Smooth muscle cell (in vitro differentiated cells): Measurements from ENCODE around the gene RASAL1. TPM values are rescaled to one million over a fixed set of nuclear protein-coding genes. Genes with fewer than 3 reads are reported as not detected.
"Not testable (repeated sequence)": the region's sequence is repeated elsewhere in the genome, so short reads cannot be mapped to it uniquely, and the experiment has no call there.

ENCODE experiments used
- DNase-seq: peaks from one replicate; lab custom pipeline; 2025; ENCODE audit not compliant: unreplicated experiment; lab: John Stamatoyannopoulos, UW
- H2AFZ ChIP-seq: fragments of 200-600 bp; sonication (generic); 2 replicates; pipeline ENCODE4 v1.6.0; 2016; ENCODE audit warnings: antibody characterized with exemption, low read depth, mild to moderate bottlenecking
- H3F3A ChIP-seq: fragments of 200-600 bp; sonication (generic); 2 replicates; pipeline ENCODE4 v1.6.0; 2017; ENCODE audit warnings: antibody characterized with exemption, low read depth
- H3K27ac ChIP-seq: fragments of 200-600 bp; sonication (generic); 2 replicates; pipeline ENCODE4 v1.5.1; 2016; ENCODE audit warnings: low read depth, mild to moderate bottlenecking
- H3K27me3 ChIP-seq: fragments of 200-600 bp; sonication (generic); 2 replicates; pipeline ENCODE4 v1.6.1; 2016; ENCODE audit warnings: low read depth, mild to moderate bottlenecking
- H3K36me3 ChIP-seq: fragments of 200-600 bp; sonication (generic); 2 replicates; pipeline ENCODE4 v1.5.1; 2016; ENCODE audit warnings: low read depth
- H3K4me1 ChIP-seq: fragments of 200-600 bp; sonication (generic); 2 replicates; pipeline ENCODE4 v1.5.1; 2016; ENCODE audit warnings: low read depth
- H3K4me2 ChIP-seq: fragments of 200-600 bp; sonication (generic); 2 replicates; pipeline ENCODE4 v1.6.0; 2016; ENCODE audit warnings: mild to moderate bottlenecking
- H3K4me3 ChIP-seq: fragments of 200-600 bp; sonication (generic); 2 replicates; pipeline ENCODE4 v1.5.1; 2016; ENCODE audit warnings: mild to moderate bottlenecking
- H3K79me2 ChIP-seq: fragments of 200-600 bp; sonication (generic); 2 replicates; pipeline ENCODE4 v1.6.0; 2016; ENCODE audit warnings: low read depth, mild to moderate bottlenecking
- H3K9ac ChIP-seq: fragments of 200-600 bp; sonication (generic); 2 replicates; pipeline ENCODE4 v1.6.0; 2016; ENCODE audit warnings: low read depth
- H3K9me3 ChIP-seq: fragments of 200-600 bp; sonication (generic); replicated peaks from 2 replicates; pipeline ENCODE4 v1.5.1; 2016; ENCODE audit warnings: low read depth
- H4K20me1 ChIP-seq: fragments of 200-600 bp; sonication (generic); 2 replicates; pipeline ENCODE4 v1.6.0; 2016; ENCODE audit warnings: low read depth
- CTCF ChIP-seq: fragments of 200-600 bp; sonication (generic); IDR thresholded peaks from 2 replicates; pipeline ENCODE4 v1.5.1; 2017; ENCODE audit warnings: borderline replicate concordance, mild to moderate bottlenecking, antibody characterized with exemption; ENCODE audit not compliant: insufficient read depth, poor library complexity, severe bottlenecking
- WGBS: methylation state at CpG from one replicate; pipeline ENCODE4 v1.1.7; 2016; ENCODE audit warnings: low lambda C conversion rate; 5-methylcytosine and 5-hydroxymethylcytosine counted together
- polyA plus RNA-seq: library from polyadenylated mRNA; unstranded; fragments of >200 nt; fragmentation: Nextera tagmentation; extraction: Ambion mirVana; gene quantifications from 2 replicates; pipeline ENCODE4 v1.2.1, GENCODE V29; 2016
- total RNA-seq: library from RNA; depleted of rRNA; stranded (reverse); fragments of >200 nt; gene quantifications from 2 replicates; pipeline ENCODE4 v1.2.3, GENCODE V29; 2014

Gene RASAL1
- total and polyA plus RNA-seq, 2 experiments from 2014 or later = not detected

- TF ChIP-seq CTCF = no peak
- Histone ChIP-seq H3K4me3 (no peak overlapping the region), H3K4me1 (no peaks in the 10 kb centered on the region), H3K4me2 (no peak overlapping the region), H3K36me3 (no peaks in the 10 kb centered on the region), H3K9ac (no peak overlapping the region), H3K27ac (no peak overlapping the region), H3K27me3 (no peaks in the 10 kb centered on the region), H4K20me1 (no peaks in the 10 kb centered on the region), H2AFZ (no peak overlapping the region), H3F3A (no peaks in the 10 kb centered on the region), H3K9me3 (peaks cover 8% of the 10 kb centered on the region), H3K79me2 (no peaks in the 10 kb centered on the region)
- WGBS = 86% methylated on average over 3 of the region's 3 CpGs
- DNase-seq = no peak
Observed at GRCh38 chr12:113120670-113121370, 14.7 kb downstream of the RASAL1 start.

- Histone ChIP-seq H3F3A (no peaks in the 10 kb centered on the region), H3K4me2 (no peak overlapping the region), H3K79me2 (no peaks in the 10 kb centered on the region), H4K20me1 (no peaks in the 10 kb centered on the region), H3K9ac (no peak overlapping the region), H3K27me3 (no peaks in the 10 kb centered on the region), H3K4me1 (no peaks in the 10 kb centered on the region), H3K36me3 (no peaks in the 10 kb centered on the region), H2AFZ (no peak overlapping the region), H3K9me3 (peaks cover 8% of the 10 kb centered on the region), H3K4me3 (no peak overlapping the region), H3K27ac (no peak overlapping the region)
- 47% methylated on average over 4 of the region's 4 CpGs for WGBS
- TF ChIP-seq CTCF = no peak
- DNase-seq = no peak
Observed at GRCh38 chr12:113119980-113120669, 15.4 kb downstream of the RASAL1 start.

- no peaks in the 10 kb centered on the region for H3F3A ChIP-seq
- no peaks in the 10 kb centered on the region for H3K4me1 ChIP-seq
- H3K9me3 ChIP-seq = peaks cover 7% of the 10 kb centered on the region
- TF ChIP-seq CTCF = no peak
- H3K36me3 ChIP-seq = no peaks in the 10 kb centered on the region
- no peaks in the 10 kb centered on the region for H4K20me1 ChIP-seq
- no peak overlapping the region for H3K27ac ChIP-seq
- WGBS = 98% methylated on average over 1 of the region's 1 CpG
- H3K4me2 ChIP-seq = no peak overlapping the region
- DNase-seq = no peak
- no peaks in the 10 kb centered on the region for H3K79me2 ChIP-seq
- no peak overlapping the region for H3K4me3 ChIP-seq
- H2AFZ ChIP-seq = no peak overlapping the region
- H3K27me3 ChIP-seq = no peaks in the 10 kb centered on the region
- H3K9ac ChIP-seq = no peak overlapping the region
Observed at GRCh38 chr12:113118142-113118541, 17.4 kb downstream of the RASAL1 start.

- WGBS = 83% methylated on average over 8 of the region's 8 CpGs
- not testable (repeated sequence) for H3K9me3 ChIP-seq, H3K27me3 ChIP-seq, DNase-seq, H3K4me3 ChIP-seq, H3F3A ChIP-seq, H3K79me2 ChIP-seq, H3K36me3 ChIP-seq, H2AFZ ChIP-seq, H3K4me2 ChIP-seq, H3K27ac ChIP-seq, H4K20me1 ChIP-seq, H3K9ac ChIP-seq, H3K4me1 ChIP-seq
Observed at GRCh38 chr12:113117684-113118083, 17.9 kb downstream of the RASAL1 start.
